SJSA1 (cell line): Measurements from ENCODE around the gene CLEC4G. TPM values are rescaled to one million over a fixed set of nuclear protein-coding genes. Genes with fewer than 3 reads are reported as not detected.

Source experiments
- DNase-seq, 2 experiments: peaks; one replicate each; pipeline ENCODE4 v3.0.0-alpha.2; 2015 to 2020; ENCODE audit warnings: low spot score in 2 of 2, low read depth in 1 of 2
- H3K27ac ChIP-seq: fragments of 250-450 bp; sonication (Bioruptor Pico); 2 replicates; pipeline ENCODE4 v1.5.1; 2020; ENCODE audit warnings: mild to moderate bottlenecking, moderate library complexity
- H3K27me3 ChIP-seq: fragments of 250-450 bp; sonication (Bioruptor Pico); replicated peaks from 2 replicates; pipeline ENCODE4 v1.5.1; 2020; ENCODE audit warnings: mild to moderate bottlenecking, moderate library complexity
- H3K36me3 ChIP-seq: fragments of 250-450 bp; sonication (Bioruptor Pico); 2 replicates; pipeline ENCODE4 v1.5.1; 2020; ENCODE audit warnings: mild to moderate bottlenecking
- H3K4me1 ChIP-seq: fragments of 250-450 bp; sonication (Bioruptor Pico); replicated peaks from 2 replicates; pipeline ENCODE4 v1.6.1; 2021; ENCODE audit warnings: mild to moderate bottlenecking
- H3K4me3 ChIP-seq: fragments of 250-450 bp; sonication (Bioruptor Pico); 2 replicates; pipeline ENCODE4 v1.5.1; 2020; ENCODE audit warnings: mild to moderate bottlenecking
- H3K9me3 ChIP-seq: fragments of 250-450 bp; sonication (Bioruptor Pico); replicated peaks from 2 replicates; pipeline ENCODE4 v1.5.1; 2020; ENCODE audit warnings: mild to moderate bottlenecking
- total RNA-seq: library from RNA; depleted of rRNA; stranded (reverse); fragments of >200 nt; shearing (Covaris generic); gene quantifications from 2 replicates; pipeline ENCODE4 v1.2.3, GENCODE V29; 2014

CLEC4G gene
- total RNA-seq, 1 experiment from 2014 or later = not detected

DNA sequence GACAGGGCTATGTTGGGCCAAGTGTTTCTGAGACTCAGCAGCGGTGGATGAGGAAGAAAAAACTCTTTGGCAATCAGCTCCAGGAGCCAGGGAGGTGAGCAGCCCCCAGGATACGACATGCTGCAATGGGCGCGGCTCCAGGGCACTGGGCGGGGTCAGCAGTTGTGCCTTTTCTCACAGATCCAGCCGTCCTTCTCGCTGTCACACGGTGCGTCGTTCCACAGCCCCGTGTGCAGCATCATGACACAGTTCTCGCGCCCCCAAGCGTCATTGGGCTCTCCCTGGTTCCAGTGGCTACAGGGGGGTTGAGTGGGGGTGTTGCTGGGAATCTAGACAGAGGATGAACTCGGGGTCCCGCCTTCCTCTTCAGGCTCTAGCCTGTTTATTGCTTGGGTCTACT lies 2.7 kb downstream of the CLEC4G start:
- peaks cover 41% of the 10 kb centered on the region for H3K27me3 ChIP-seq
- H3K36me3 ChIP-seq = no peaks in the 10 kb centered on the region

DNA sequence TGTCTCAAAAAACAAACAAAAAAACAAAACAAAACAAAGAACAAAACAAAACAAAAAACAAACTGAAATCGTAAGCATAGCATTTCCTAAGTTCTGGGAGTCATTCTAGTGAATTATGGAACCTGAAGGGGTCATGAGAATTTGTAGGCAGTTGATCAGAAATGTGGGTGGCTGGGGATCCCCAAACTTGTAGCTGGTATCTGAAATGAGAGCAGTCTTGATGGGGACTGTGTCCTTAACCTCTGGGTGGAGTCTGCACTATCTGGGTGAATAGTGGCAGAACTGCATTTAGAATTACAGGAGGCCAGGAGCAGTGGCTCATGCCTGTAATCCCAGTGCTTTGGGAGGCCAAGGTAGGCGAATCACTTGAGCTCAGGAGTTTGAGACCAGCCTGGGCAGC lies 6.1 kb downstream of the CLEC4G start:
- no peaks in the 10 kb centered on the region for H3K9me3 ChIP-seq

More for the DNA sequence above, 2.7 kb downstream of the CLEC4G start:
- Histone ChIP-seq H3K4me3 (no peak overlapping the region), H3K27ac (no peak overlapping the region), H3K4me1 (no peaks in the 10 kb centered on the region), H3K9me3 (no peaks in the 10 kb centered on the region)
- DNase-seq = no peak

DNA sequence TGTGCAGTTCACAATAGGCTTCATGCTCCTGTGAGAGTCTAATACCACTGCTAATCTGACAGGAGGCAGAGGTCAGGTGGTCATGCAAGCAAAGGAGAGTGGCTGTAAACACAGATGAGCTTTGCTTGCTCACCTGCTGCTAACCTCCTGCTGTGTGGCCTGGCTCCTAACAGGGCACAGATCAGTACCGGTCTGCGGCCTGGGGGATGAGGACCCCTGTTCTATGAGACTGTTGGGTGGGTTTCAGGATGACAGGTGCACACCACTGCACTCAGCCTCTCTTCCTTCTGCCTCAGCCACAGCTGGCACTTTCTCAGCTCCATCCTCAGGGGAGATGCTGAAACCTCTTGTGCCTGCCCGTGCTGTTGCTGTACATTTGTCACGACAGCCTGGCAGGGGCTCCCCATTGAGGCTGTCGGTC lies 9.7 kb downstream of the CLEC4G start:
- H3K27ac ChIP-seq = no peak overlapping the region
- H3K4me3 ChIP-seq = no peak overlapping the region
- no peaks in the 10 kb centered on the region for H3K9me3 ChIP-seq
- H3K36me3 ChIP-seq = no peaks in the 10 kb centered on the region
- peaks cover 9% of the 10 kb centered on the region for H3K27me3 ChIP-seq
- no peaks in the 10 kb centered on the region for H3K4me1 ChIP-seq
- DNase-seq = no peak

More for the DNA sequence above, 6.1 kb downstream of the CLEC4G start:
- H3K4me3 ChIP-seq = no peak overlapping the region
- no peak overlapping the region for H3K27ac ChIP-seq
- peaks cover 34% of the 10 kb centered on the region for H3K27me3 ChIP-seq
- no peak for DNase-seq
- H3K4me1 ChIP-seq = no peaks in the 10 kb centered on the region
- H3K36me3 ChIP-seq = no peaks in the 10 kb centered on the region

DNA sequence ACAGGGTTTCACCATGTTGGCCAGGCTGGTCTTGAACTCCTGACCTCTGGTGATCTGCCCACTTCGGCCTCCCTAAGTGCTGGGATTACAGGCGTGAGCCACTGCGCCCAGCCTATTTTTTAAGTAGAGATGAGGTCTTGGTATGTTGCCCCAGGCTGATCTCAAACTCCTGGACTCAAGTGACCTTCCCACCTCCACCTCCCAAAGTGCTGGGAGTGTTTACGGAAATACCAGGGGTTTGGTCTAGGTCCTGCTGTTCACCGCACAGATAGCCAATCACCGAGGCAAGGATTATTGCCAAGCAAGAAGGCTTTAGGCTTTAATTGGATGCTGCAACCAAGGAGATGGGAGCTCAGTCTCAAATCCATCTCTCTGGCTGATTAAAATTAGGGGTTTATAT lies 11.6 kb downstream of the CLEC4G start:
- no peaks in the 10 kb centered on the region for H3K36me3 ChIP-seq
- H3K27me3 ChIP-seq = peaks cover 4% of the 10 kb centered on the region; the same call in 1 of the 2 replicates
- no peaks in the 10 kb centered on the region for H3K4me1 ChIP-seq

DNA sequence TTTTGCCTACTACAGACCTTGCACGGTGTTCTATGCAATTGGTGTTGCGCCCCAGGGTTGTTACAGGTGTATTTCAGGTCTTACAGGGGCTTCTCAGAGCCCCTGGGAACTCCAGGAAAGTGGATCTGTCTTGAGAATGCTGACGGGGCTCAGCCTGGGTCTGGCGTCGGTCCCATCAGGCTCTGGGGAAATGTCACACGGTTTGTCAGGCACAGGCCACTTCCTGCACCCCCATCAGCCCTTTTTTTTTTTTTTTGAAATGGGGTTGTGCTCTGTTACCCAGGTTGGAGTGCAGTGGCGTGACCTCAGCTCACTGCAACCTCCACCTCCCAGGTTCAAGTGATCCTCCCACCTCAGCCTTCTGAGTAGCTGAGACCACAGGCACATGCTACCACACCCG lies 13.2 kb downstream of the CLEC4G start:
- H3K27me3 ChIP-seq = no peaks in the 10 kb centered on the region; the same call in 1 of the 2 replicates
- no peaks in the 10 kb centered on the region for H3K4me1 ChIP-seq
- H3K27ac ChIP-seq = no peak overlapping the region
- no peaks in the 10 kb centered on the region for H3K9me3 ChIP-seq
- H3K36me3 ChIP-seq = no peaks in the 10 kb centered on the region
- H3K4me3 ChIP-seq = no peak overlapping the region
- no peak for DNase-seq

More for the DNA sequence above, 11.6 kb downstream of the CLEC4G start:
- no peaks in the 10 kb centered on the region for H3K9me3 ChIP-seq
- no peak overlapping the region for H3K27ac ChIP-seq
- H3K4me3 ChIP-seq = no peak overlapping the region
- DNase-seq = no peak

DNA sequence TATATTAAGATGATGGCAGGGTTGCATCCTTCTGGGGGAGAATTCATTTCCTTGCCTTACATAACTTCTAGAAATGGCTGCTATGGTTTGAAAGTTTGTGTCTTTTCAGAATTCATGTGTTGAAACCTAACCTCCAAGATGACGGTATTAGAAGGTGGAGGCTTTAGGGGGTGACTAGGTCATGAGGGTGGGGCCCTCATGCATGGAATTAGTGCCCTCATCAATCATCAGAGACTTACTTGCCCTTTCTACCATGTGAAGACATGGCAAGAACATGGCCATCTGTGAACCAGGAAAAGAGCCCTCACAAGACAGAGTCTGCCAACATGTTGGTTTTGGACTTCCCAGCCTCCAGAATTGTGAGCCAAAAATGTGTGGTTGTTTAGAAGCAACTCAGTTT lies 15.1 kb downstream of the CLEC4G start:
- H3K4me3 ChIP-seq = no peak overlapping the region
- H3K9me3 ChIP-seq = no peaks in the 10 kb centered on the region
- no peaks in the 10 kb centered on the region; the same call in 1 of the 2 replicates for H3K27me3 ChIP-seq
- no peaks in the 10 kb centered on the region for H3K36me3 ChIP-seq
- H3K4me1 ChIP-seq = no peaks in the 10 kb centered on the region
- no peak for DNase-seq
- H3K27ac ChIP-seq = no peak overlapping the region

DNA sequence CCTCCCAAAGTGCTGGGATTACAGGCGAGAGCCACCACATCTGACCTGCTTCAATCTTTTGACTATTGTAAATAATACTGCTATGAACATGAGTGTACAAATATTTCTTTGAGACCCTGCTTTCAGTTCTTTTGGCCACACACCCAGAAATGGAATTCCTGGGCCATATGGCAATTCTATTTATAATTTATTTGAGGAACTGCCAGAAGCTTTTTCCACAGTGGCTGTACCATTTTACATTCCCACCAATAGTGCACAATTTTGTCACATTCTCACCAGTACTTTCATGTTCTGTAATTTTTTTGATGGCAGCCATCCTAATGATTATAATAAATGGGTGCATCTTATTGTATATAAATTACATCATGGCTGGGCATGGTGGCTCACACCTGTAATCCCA lies 16.2 kb downstream of the CLEC4G start:
- H3K4me1 ChIP-seq = no peaks in the 10 kb centered on the region
- no peak for DNase-seq
- no peaks in the 10 kb centered on the region for H3K36me3 ChIP-seq
- H3K4me3 ChIP-seq = no peak overlapping the region
- no peak overlapping the region for H3K27ac ChIP-seq
- no peaks in the 10 kb centered on the region; the same call in 1 of the 2 replicates for H3K27me3 ChIP-seq
- no peaks in the 10 kb centered on the region for H3K9me3 ChIP-seq

DNA sequence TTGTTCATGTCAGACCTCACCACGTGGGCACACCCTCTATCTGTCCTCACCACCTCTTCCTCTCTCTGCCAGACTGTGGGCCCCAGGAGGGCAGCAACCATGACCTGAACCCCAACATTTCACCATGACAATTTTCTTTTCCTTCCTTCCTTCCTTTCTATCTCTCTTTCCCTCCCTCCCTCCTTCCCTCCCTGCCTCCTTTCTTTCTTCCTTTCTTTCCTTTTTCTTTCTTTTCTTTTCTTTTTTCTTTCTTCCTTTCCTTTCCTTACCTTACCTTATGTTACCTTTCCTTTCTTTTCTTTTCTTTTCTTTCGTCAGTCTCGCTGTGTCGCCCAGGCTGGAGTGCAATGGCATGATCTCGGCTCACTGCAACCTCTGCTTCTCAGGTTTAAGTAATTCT lies 21.3 kb downstream of the CLEC4G start:
- Histone ChIP-seq H3K27ac (no peak overlapping the region), H3K9me3 (no peaks in the 10 kb centered on the region), H3K36me3 (no peaks in the 10 kb centered on the region), H3K4me1 (no peaks in the 10 kb centered on the region), H3K27me3 (peaks cover 11% of the 10 kb centered on the region; the same call in 1 of the 2 replicates), H3K4me3 (no peak overlapping the region)
- DNase-seq = no peak

DNA sequence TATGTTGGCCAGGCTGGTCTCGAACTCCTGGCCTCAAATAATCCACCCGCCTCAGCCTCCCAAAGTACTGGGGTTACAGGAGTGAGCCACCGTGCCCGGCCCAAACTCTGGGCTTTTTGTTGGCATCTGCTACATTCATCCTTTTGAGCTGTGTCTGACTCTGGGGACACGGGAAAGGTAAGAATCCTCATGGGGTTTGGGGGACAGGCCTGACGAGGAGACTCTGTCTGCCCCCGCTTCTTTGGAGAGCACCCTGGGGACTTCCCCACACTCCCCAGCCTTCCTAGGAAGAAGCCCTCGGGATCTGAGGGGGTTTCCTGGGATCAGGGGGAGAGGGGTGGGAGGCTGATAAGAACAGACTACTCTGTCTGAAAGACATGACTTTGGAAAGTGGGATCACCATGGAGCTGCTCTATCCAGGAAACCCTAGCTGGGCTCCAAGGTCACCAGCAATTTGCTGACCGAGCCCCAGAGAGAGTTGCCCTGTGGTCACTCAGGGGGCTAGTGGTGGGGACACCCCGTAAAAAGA lies 21.9 kb downstream of the CLEC4G start:
- no peak for DNase-seq
- peaks cover 11% of the 10 kb centered on the region; the same call in 1 of the 2 replicates for H3K27me3 ChIP-seq
- H3K27ac ChIP-seq = no peak overlapping the region
- no peak overlapping the region for H3K4me3 ChIP-seq
- no peaks in the 10 kb centered on the region for H3K9me3 ChIP-seq
- H3K4me1 ChIP-seq = no peaks in the 10 kb centered on the region
- no peaks in the 10 kb centered on the region for H3K36me3 ChIP-seq

DNA sequence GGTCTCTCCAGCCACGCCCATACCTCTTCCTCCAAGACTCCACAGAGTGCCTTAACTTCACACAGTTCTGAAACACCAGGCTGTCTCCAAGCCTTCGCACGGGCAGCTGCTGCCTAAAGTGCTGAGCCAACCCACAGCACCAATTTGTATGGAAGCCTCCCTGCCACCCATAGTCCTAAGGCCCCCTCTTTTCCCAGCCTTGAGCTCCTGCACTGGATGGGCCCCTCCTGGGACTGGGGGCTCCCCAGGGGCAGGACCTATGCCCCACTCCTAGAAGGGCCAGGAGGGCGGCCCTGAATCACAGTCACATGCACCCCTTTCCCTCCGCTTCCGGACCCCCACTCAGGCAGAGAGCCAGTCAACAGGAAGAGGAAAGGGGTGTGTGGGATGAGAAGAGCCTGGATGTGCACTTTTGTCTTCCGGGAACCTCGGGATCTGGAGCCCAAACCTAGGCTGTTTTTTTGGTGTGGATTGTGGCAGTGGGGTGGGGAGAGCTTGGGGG lies 24.9 kb downstream of the CLEC4G start:
- no peak overlapping the region for H3K27ac ChIP-seq
- no peaks in the 10 kb centered on the region for H3K4me1 ChIP-seq
- peaks cover 11% of the 10 kb centered on the region; the same call in 1 of the 2 replicates for H3K27me3 ChIP-seq
- no peaks in the 10 kb centered on the region for H3K9me3 ChIP-seq
- H3K4me3 ChIP-seq = no peak overlapping the region
- no peaks in the 10 kb centered on the region for H3K36me3 ChIP-seq
- DNase-seq = no peak

DNA sequence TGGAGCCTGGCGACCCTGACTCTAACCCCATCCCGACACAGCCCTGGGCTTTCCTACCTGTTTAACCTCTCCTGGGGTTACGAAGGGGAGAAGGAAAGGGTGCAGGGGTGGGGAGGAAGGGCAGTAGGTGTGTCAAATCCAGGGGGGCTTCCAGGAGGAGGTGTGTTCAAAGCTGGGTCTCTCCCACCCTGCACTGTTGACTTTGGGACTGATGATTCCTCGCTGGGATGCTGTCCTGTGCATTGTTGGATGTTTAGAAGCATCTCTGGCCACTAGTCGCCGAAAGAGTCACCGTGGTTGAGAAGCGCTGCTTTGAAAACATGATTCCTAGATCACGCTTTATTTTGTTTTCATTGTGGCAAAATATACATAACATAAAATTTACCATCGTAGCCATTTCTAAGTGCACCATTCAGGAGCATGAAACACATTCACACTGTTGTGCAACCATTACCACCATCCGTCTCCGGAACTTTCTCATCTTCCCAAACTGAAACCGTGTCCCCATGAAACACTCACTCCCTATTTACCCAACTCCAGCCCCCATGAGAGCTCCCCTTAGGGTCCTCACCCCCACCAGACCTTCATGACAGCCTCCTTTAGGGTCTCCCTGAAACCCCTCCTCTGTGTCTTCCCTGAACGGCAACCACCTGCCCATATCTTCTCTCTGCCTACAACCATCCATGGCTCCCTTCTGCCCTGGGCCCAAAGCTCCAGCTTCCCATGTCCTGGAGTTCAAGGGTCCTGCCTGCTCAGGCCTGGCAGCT lies 25.5 kb downstream of the CLEC4G start:
- Histone ChIP-seq H3K4me3 (no peak overlapping the region), H3K9me3 (no peaks in the 10 kb centered on the region), H3K36me3 (no peaks in the 10 kb centered on the region), H3K4me1 (no peaks in the 10 kb centered on the region), H3K27ac (no peak overlapping the region), H3K27me3 (peaks cover 11% of the 10 kb centered on the region; the same call in 1 of the 2 replicates)
- no peak for DNase-seq

DNA sequence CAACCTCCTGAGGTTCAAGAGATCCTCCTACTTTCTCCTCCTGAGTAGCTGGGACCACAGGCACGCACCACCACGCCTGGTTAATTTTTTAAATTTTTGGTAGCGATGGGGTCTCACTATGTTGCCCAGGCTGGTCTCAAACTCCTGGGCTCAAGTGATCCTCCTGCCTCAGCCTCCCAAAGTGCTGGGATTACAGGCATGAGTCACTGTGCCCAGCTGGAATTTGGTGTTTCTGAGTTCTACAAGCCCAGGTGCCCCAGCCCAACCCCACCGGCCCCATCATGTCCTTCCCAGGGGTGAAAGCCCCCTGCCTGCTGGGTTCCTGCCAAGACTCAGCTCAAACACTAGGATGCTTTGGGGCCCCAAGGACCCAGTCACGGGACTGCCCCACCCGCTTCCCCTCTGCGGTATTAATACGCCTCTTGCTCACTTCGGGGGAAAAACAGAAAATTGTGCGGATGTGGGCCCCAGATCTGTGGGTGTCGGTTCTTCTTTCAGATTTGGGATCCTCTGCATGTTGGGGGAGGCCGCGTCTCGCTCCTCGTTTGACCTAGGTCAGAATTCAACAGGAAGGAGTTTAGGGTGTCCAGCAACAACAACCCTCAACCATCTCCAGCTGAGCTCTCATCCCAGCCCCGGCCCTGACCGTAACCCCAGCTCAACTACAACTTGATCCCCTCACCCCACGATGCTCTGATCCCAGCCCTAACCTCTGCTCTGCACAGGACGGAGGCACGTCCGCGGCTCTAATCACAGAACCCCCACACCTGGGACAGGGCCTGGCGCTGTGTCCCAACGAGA lies 26.3 kb downstream of the CLEC4G start:
- H3K27ac ChIP-seq = no peak overlapping the region
- no peak for DNase-seq
- H3K4me3 ChIP-seq = no peak overlapping the region
- peaks cover 11% of the 10 kb centered on the region; the same call in 1 of the 2 replicates for H3K27me3 ChIP-seq
- H3K9me3 ChIP-seq = no peaks in the 10 kb centered on the region
- no peaks in the 10 kb centered on the region for H3K36me3 ChIP-seq
- H3K4me1 ChIP-seq = no peaks in the 10 kb centered on the region

DNA sequence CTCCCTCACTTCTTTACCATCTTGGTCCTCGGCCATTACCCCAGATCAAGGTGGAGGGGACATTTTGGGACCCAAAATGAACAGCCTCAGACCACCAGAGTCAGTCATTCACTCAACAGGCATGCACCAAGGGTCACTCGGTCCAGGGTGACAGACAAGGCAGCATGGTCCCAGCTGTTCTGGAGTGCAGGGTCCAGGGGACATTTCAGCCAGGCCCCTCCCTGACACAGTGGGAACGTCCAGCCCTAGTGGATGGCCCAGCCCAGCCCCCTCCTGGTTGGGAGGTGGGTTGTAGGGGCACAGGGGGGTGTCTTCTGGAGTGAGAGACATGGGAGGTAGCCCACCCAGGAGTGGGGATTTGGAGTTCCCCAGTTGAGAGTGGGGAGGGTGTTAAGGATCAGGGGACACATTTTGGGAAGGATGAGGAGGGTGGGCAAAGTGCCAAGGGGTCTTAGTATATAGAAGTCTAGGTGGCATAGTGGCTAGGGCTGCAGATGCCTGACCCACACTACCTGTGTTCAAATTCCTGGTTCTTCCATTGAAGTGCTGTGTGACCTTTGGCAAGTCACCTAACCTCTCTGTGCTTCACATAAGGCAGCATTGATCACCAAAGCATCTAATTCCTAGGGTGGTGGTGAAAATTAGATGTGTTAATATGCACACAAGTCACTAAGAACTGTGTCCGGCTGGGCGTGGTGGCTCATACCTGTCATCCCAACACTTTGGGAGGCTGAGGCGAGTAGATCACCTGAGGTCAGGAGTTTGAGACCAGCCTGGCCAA lies 27.4 kb downstream of the CLEC4G start:
- Histone ChIP-seq H3K4me3 (no peak overlapping the region), H3K27me3 (peaks cover 3% of the 10 kb centered on the region; the same call in 1 of the 2 replicates), H3K4me1 (no peaks in the 10 kb centered on the region), H3K27ac (no peak overlapping the region), H3K36me3 (no peaks in the 10 kb centered on the region), H3K9me3 (no peaks in the 10 kb centered on the region)
- no peak for DNase-seq
